WERI-Rb-1 (cell line): ENCODE results near the gene RAD18.

ENCODE experiments used
- DNase-seq: peaks from one replicate; pipeline ENCODE4 v3.0.0-alpha.2; 2020
- H3K27ac ChIP-seq: fragments of 250-450 bp; sonication (Bioruptor Pico); 2 replicates; pipeline ENCODE4 v1.5.1; 2020; ENCODE audit warnings: mild to moderate bottlenecking, moderate library complexity
- H3K27me3 ChIP-seq: fragments of 250-450 bp; sonication (Bioruptor Pico); 2 replicates; pipeline ENCODE4 v1.5.1; 2021; ENCODE audit warnings: mild to moderate bottlenecking, low read depth, moderate library complexity; ENCODE audit not compliant: insufficient read depth, severe bottlenecking
- H3K36me3 ChIP-seq: fragments of 250-450 bp; sonication (Bioruptor Pico); 2 replicates; pipeline ENCODE4 v1.5.1; 2020; ENCODE audit warnings: mild to moderate bottlenecking, moderate library complexity
- H3K4me3 ChIP-seq: 2 replicates; pipeline ENCODE4 v1.5.1; 2011; ENCODE audit warnings: low read depth, mild to moderate bottlenecking, control low read depth, low read length
- H3K9me3 ChIP-seq: fragments of 250-450 bp; sonication (Bioruptor Pico); 2 replicates; pipeline ENCODE4 v1.5.1; 2021; ENCODE audit warnings: mild to moderate bottlenecking, moderate library complexity; ENCODE audit not compliant: severe bottlenecking
- CTCF ChIP-seq: IDR thresholded peaks from 2 replicates; pipeline ENCODE4 v1.5.1; 2011; ENCODE audit warnings: low read depth, mild to moderate bottlenecking, control low read depth, inconsistent platforms, low read length

RAD18 gene

GRCh38 chr3:8867646-8868045 lies 95.6 kb downstream of the RAD18 start:
- no peaks in the 10 kb centered on the region for H3K27me3 ChIP-seq
- H3K4me3 ChIP-seq: no peak overlapping the region
- DNase-seq: no peak
- no peak for TF ChIP-seq CTCF
- H3K27ac ChIP-seq: no peak overlapping the region
- no peaks in the 10 kb centered on the region for H3K36me3 ChIP-seq
- no peaks in the 10 kb centered on the region for H3K9me3 ChIP-seq

GRCh38 chr3:8865697-8866096 lies 97.6 kb downstream of the RAD18 start:
- no peaks in the 10 kb centered on the region for H3K36me3 ChIP-seq
- no peak overlapping the region for H3K4me3 ChIP-seq
- no peak overlapping the region for H3K27ac ChIP-seq
- no peak for TF ChIP-seq CTCF
- H3K9me3 ChIP-seq: no peaks in the 10 kb centered on the region
- H3K27me3 ChIP-seq: no peaks in the 10 kb centered on the region
- DNase-seq: no peak

GRCh38 chr3:8864402-8865350 lies 98.6 kb downstream of the RAD18 start:
- no peak for TF ChIP-seq CTCF
- DNase-seq: no peak
- no peaks in the 10 kb centered on the region for H3K27me3 ChIP-seq
- no peak overlapping the region for H3K4me3 ChIP-seq
- H3K9me3 ChIP-seq: no peaks in the 10 kb centered on the region
- H3K27ac ChIP-seq: no peak overlapping the region
- no peaks in the 10 kb centered on the region for H3K36me3 ChIP-seq

- no peaks in the 10 kb centered on the region for H3K27me3 ChIP-seq
- H3K9me3 ChIP-seq: no peaks in the 10 kb centered on the region
- no peak overlapping the region for H3K4me3 ChIP-seq
- no peaks in the 10 kb centered on the region for H3K36me3 ChIP-seq
- TF ChIP-seq CTCF: no peak
- DNase-seq: no peak
- no peak overlapping the region for H3K27ac ChIP-seq
These were observed 99.4 kb downstream of the RAD18 start for GRCh38 chr3:8863891-8864290.

GRCh38 chr3:8857720-8858367 lies 105.4 kb downstream of the RAD18 start:
- Histone ChIP-seq H3K9me3 (no peaks in the 10 kb centered on the region), H3K36me3 (no peaks in the 10 kb centered on the region), H3K4me3 (no peak overlapping the region), H3K27ac (no peak overlapping the region), H3K27me3 (no peaks in the 10 kb centered on the region)
- no peak for TF ChIP-seq CTCF
- no peak for DNase-seq
